Measurements from ENCODE around the gene ESCO1.

Gene ESCO1

GRCh38 chr18:21489919-21490495 lies 110.5 kb downstream of the ESCO1 start:
- Mint-ChIP-seq H3K27me3 (peaks cover 3% of the 10 kb centered on the region), H3K36me3 (no peaks in the 10 kb centered on the region), H3K4me1 (no peaks in the 10 kb centered on the region), H3K27ac (no peak overlapping the region), H3K9me3 (no peaks in the 10 kb centered on the region), H3K4me3 (no peak overlapping the region)
- CTCF ChIA-PET: interaction anchor here (0.6 to 3.6 kb wide), 12 partner anchors 9 to 466 kb away, joined by 3 to 14 read pairs (median 3); no protein-coding TSS in a partner anchor
- DNase-seq: no peak

GRCh38 chr18:21489119-21489750 lies 111.3 kb downstream of the ESCO1 start:
- H3K4me3 Mint-ChIP-seq: no peak overlapping the region
- peak; percentile 49 for DNase-seq
- CTCF ChIA-PET: interaction anchor here (0.6 to 3.6 kb wide), 14 partner anchors 9 to 467 kb away, joined by 3 to 14 read pairs (median 3); no protein-coding TSS in a partner anchor
- peaks cover 3% of the 10 kb centered on the region for H3K27me3 Mint-ChIP-seq
- H3K36me3 Mint-ChIP-seq: no peaks in the 10 kb centered on the region
- H3K27ac Mint-ChIP-seq: no peak overlapping the region
- no peaks in the 10 kb centered on the region for H3K4me1 Mint-ChIP-seq
- H3K9me3 Mint-ChIP-seq: no peaks in the 10 kb centered on the region

- Mint-ChIP-seq H3K9me3 (no peaks in the 10 kb centered on the region), H3K4me1 (no peaks in the 10 kb centered on the region), H3K36me3 (no peaks in the 10 kb centered on the region), H3K4me3 (no peak overlapping the region), H3K27me3 (peaks cover 3% of the 10 kb centered on the region), H3K27ac (no peak overlapping the region)
- CTCF ChIA-PET: interaction anchor here (0.8 to 1.0 kb wide), 2 partner anchors 363 to 469 kb away, joined by 3 read pairs; no protein-coding TSS in a partner anchor
- DNase-seq: no peak
These were observed 113.5 kb downstream of the ESCO1 start for GRCh38 chr18:21486905-21487437.

- no peak for DNase-seq
- Mint-ChIP-seq H3K27me3 (peaks cover 3% of the 10 kb centered on the region), H3K9me3 (no peaks in the 10 kb centered on the region), H3K4me3 (no peak overlapping the region), H3K36me3 (no peaks in the 10 kb centered on the region), H3K4me1 (no peaks in the 10 kb centered on the region), H3K27ac (no peak overlapping the region)
- CTCF ChIA-PET: interaction anchor here (1.1 to 1.5 kb wide), 2 partner anchors 116 to 291 kb away, joined by 4 read pairs; partner anchors contain the start of gene ESCO1
These were observed 115.5 kb downstream of the ESCO1 start for GRCh38 chr18:21484851-21485636.

- no peaks in the 10 kb centered on the region for H3K36me3 Mint-ChIP-seq
- no peak overlapping the region for H3K4me3 Mint-ChIP-seq
- no peak overlapping the region for H3K27ac Mint-ChIP-seq
- no peaks in the 10 kb centered on the region for H3K4me1 Mint-ChIP-seq
- no peak for DNase-seq
- CTCF ChIA-PET: no interaction called here
- no peaks in the 10 kb centered on the region for H3K9me3 Mint-ChIP-seq
- peaks cover 6% of the 10 kb centered on the region for H3K27me3 Mint-ChIP-seq
These were observed 117.5 kb downstream of the ESCO1 start for GRCh38 chr18:21483051-21483450.

GRCh38 chr18:21481739-21482138 lies 118.8 kb downstream of the ESCO1 start:
- H3K36me3 Mint-ChIP-seq: no peaks in the 10 kb centered on the region
- H3K4me1 Mint-ChIP-seq: no peaks in the 10 kb centered on the region
- CTCF ChIA-PET: no interaction called here
- H3K9me3 Mint-ChIP-seq: no peaks in the 10 kb centered on the region
- H3K4me3 Mint-ChIP-seq: no peak overlapping the region
- DNase-seq: no peak
- no peak overlapping the region for H3K27ac Mint-ChIP-seq
- peaks cover 6% of the 10 kb centered on the region for H3K27me3 Mint-ChIP-seq

GRCh38 chr18:21479721-21480120 lies 120.8 kb downstream of the ESCO1 start:
- Mint-ChIP-seq H3K27ac (no peak overlapping the region), H3K4me1 (no peaks in the 10 kb centered on the region), H3K27me3 (peaks cover 3% of the 10 kb centered on the region), H3K4me3 (no peak overlapping the region), H3K36me3 (no peaks in the 10 kb centered on the region), H3K9me3 (no peaks in the 10 kb centered on the region)
- DNase-seq: no peak
- CTCF ChIA-PET: interaction anchor here (1.3 kb wide), 1 partner anchor 9 kb away, joined by 4 read pairs; no protein-coding TSS in a partner anchor
